Islet precursor cell (in vitro differentiated cells): Measurements from ENCODE around the gene TRANK1.
"Not testable (repeated sequence)": the region's sequence is repeated elsewhere in the genome, so short reads cannot be mapped to it uniquely, and the experiment has no call there.

Source experiments
- DNase-seq: peaks from one replicate; pipeline ENCODE4 v3.0.0-alpha.2; 2018

TRANK1 gene

GRCh38 chr3:36911990-36912804 lies 32.7 kb downstream of the TRANK1 start:
- DNase-seq = peak; percentile 43

- DNase-seq = no peak
Measured at GRCh38 chr3:36909666-36910065, 35.2 kb downstream of the TRANK1 start.

- no peak for DNase-seq
Measured at GRCh38 chr3:36909181-36909580, 35.7 kb downstream of the TRANK1 start.

GRCh38 chr3:36908647-36909180 lies 36.1 kb downstream of the TRANK1 start:
- DNase-seq = no peak

GRCh38 chr3:36907911-36908646 lies 36.8 kb downstream of the TRANK1 start:
- no peak for DNase-seq

GRCh38 chr3:36906504-36907149 lies 38.2 kb downstream of the TRANK1 start:
- DNase-seq = no peak

- DNase-seq = no peak
Measured at GRCh38 chr3:36905545-36905944, 39.3 kb downstream of the TRANK1 start.

GRCh38 chr3:36904641-36905040 lies 40.2 kb downstream of the TRANK1 start:
- no peak for DNase-seq

- DNase-seq = not testable (repeated sequence)
Measured at GRCh38 chr3:36904065-36904464, 40.8 kb downstream of the TRANK1 start.

GRCh38 chr3:36903119-36903882 lies 41.6 kb downstream of the TRANK1 start:
- no peak for DNase-seq

GRCh38 chr3:36901588-36901987 lies 43.3 kb downstream of the TRANK1 start:
- no peak for DNase-seq

GRCh38 chr3:36900474-36901443 lies 44.1 kb downstream of the TRANK1 start:
- DNase-seq = no peak

GRCh38 chr3:36895496-36896409 lies 49.1 kb downstream of the TRANK1 start:
- DNase-seq = no peak

GRCh38 chr3:36894914-36895313 lies 49.9 kb downstream of the TRANK1 start:
- no peak for DNase-seq

- DNase-seq = no peak
Measured at GRCh38 chr3:36893826-36894225, 51.0 kb downstream of the TRANK1 start.

GRCh38 chr3:36893137-36893557 lies 51.7 kb downstream of the TRANK1 start:
- DNase-seq = no peak

- no peak for DNase-seq
Measured at GRCh38 chr3:36892457-36893136, 52.3 kb downstream of the TRANK1 start.

GRCh38 chr3:36891701-36892160 lies 53.1 kb downstream of the TRANK1 start:
- DNase-seq = no peak

GRCh38 chr3:36891097-36891496 lies 53.8 kb downstream of the TRANK1 start:
- DNase-seq = not testable (repeated sequence)
